ENCODE measurements around the gene DSCAML1.

DNA sequence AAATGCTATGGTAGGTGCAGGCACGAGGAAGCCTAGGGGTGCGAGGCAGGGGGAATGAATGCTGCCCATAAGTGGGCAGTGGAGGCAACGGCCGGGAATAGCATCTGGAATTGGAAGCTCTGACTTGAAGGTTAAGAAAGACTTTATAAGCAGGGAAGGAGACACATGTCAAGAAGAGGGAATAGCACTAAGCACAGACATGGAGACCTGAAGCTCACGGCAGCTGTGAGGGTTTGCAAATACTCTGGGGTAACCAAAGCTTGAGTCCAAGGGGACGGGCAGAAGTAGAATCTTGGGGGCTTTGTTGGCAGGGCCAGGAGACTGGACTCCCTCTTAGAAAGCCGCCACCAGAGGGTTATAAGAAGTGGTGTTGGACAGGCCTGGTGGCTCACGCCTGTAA, 356.8 kb downstream of the DSCAML1 start:
- TF ChIP-seq POLR2A (IDR thresholded peaks at IDR 0.05) = no peak
- TF ChIP-seq, protein P1, sequence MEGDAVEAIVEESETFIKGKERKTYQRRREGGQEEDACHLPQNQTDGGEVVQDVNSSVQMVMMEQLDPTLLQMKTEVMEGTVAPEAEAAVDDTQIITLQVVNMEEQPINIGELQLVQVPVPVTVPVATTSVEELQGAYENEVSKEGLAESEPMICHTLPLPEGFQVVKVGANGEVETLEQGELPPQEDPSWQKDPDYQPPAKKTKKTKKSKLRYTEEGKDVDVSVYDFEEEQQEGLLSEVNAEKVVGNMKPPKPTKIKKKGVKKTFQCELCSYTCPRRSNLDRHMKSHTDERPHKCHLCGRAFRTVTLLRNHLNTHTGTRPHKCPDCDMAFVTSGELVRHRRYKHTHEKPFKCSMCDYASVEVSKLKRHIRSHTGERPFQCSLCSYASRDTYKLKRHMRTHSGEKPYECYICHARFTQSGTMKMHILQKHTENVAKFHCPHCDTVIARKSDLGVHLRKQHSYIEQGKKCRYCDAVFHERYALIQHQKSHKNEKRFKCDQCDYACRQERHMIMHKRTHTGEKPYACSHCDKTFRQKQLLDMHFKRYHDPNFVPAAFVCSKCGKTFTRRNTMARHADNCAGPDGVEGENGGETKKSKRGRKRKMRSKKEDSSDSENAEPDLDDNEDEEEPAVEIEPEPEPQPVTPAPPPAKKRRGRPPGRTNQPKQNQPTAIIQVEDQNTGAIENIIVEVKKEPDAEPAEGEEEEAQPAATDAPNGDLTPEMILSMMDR (IDR thresholded peaks at IDR 0.05) = no peak

Data from tibial nerve (tissue), 3 donors.